NB4 (cell line): Measurements from ENCODE around the gene HIBADH.

ENCODE experiments used
- CTCF ChIP-seq: IDR thresholded peaks from one replicate; pipeline ENCODE4 v1.5.1; 2012; ENCODE audit warnings: low read depth, low read length
- POLR2A ChIP-seq: IDR thresholded peaks from 2 replicates; pipeline ENCODE4 v1.6.1; 2011; ENCODE audit warnings: mild to moderate bottlenecking; ENCODE audit not compliant: insufficient read length; ENCODE audit errors: extremely low read depth
- TF ChIP-seq, protein P1 (sequence below): IDR thresholded peaks from 2 replicates; pipeline ENCODE4 v1.6.1; 2011; ENCODE audit warnings: low read depth, low read length

- TF ChIP-seq CTCF = no peak
- TF ChIP-seq POLR2A = no peak
- TF ChIP-seq, protein P1, sequence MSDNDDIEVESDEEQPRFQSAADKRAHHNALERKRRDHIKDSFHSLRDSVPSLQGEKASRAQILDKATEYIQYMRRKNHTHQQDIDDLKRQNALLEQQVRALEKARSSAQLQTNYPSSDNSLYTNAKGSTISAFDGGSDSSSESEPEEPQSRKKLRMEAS = no peak
These were observed 22.8 kb downstream of the HIBADH start for GRCh38 chr7:27639851-27640250.
